ENCODE measurements around the gene RFT1. TPM values are rescaled to one million over a fixed set of nuclear protein-coding genes. Genes with fewer than 3 reads are reported as not detected.

The RFT1 gene
- total and polyA plus RNA-seq, 2 donors (not counting 3 experiments of a cell fraction or from before 2014, with no cell fraction given), result 29.8 to 39.9 TPM

GRCh38 chr3:53082736-53083135 is 47.5 kb downstream of the RFT1 start:
- CTCF ChIA-PET, result no interaction called here
- Histone ChIP-seq H4K20me1 (replicated peaks; ENCODE audit: control insufficient read depth, extremely low read depth, insufficient read depth, low read length) (no peaks in the 10 kb centered on the region), H3K27ac (ENCODE audit: insufficient read depth, low read depth, low read length) (no peak overlapping the region), H3K9me1 (replicated peaks; ENCODE audit: control insufficient read depth, extremely low read depth, insufficient read depth, low read length) (no peaks in the 10 kb centered on the region), H3K4me2 (ENCODE audit: insufficient read depth, low read length) (no peak overlapping the region), H3K9me3 (replicated peaks; ENCODE audit: control insufficient read depth, insufficient read depth, low read length) (no peaks in the 10 kb centered on the region), H3K4me1 (ENCODE audit: control insufficient read depth, extremely low read depth, insufficient read depth, low read length) (no peaks in the 10 kb centered on the region), H3K4me3 (replicated peaks in 1 of 3; ENCODE audit: insufficient read depth in 1 of 3, low read depth in 1 of 3, low read length in 3 of 3) (no peak overlapping the region), H3K27me3 (ENCODE audit: control insufficient read depth in 2 of 2, insufficient read depth in 2 of 2, low read length in 2 of 2) (no peaks in the 10 kb centered on the region), H3K9ac (replicated peaks; ENCODE audit: extremely low read depth, insufficient read depth, low read length) (no peak overlapping the region), H3K36me3 (ENCODE audit: control insufficient read depth in 2 of 2, extremely low read depth in 1 of 2, insufficient read depth in 2 of 2, low read length in 2 of 2) (no peaks in the 10 kb centered on the region), H3K79me2 (ENCODE audit: control insufficient read depth, insufficient read depth, low read length) (no peaks in the 10 kb centered on the region), H2AFZ (ENCODE audit: low read depth, low read length) (no peak overlapping the region)
- intact Hi-C loops (cut with micrococcal nuclease), result no loop called here
- DNase-seq (ENCODE audit: low read depth, low spot score) (no peak), FAIRE-seq (no peak)
- TF ChIP-seq, protein P1, sequence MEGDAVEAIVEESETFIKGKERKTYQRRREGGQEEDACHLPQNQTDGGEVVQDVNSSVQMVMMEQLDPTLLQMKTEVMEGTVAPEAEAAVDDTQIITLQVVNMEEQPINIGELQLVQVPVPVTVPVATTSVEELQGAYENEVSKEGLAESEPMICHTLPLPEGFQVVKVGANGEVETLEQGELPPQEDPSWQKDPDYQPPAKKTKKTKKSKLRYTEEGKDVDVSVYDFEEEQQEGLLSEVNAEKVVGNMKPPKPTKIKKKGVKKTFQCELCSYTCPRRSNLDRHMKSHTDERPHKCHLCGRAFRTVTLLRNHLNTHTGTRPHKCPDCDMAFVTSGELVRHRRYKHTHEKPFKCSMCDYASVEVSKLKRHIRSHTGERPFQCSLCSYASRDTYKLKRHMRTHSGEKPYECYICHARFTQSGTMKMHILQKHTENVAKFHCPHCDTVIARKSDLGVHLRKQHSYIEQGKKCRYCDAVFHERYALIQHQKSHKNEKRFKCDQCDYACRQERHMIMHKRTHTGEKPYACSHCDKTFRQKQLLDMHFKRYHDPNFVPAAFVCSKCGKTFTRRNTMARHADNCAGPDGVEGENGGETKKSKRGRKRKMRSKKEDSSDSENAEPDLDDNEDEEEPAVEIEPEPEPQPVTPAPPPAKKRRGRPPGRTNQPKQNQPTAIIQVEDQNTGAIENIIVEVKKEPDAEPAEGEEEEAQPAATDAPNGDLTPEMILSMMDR (IDR thresholded peaks at IDR 0.05; ENCODE audit: extremely low read depth in 1 of 2, insufficient read depth in 1 of 2, low read depth in 1 of 2, low read length in 2 of 2), result no peak
- TF ChIP-seq EZH2 (IDR thresholded peaks at IDR 0.05; ENCODE audit: borderline replicate concordance, low read depth, low read length, severe bottlenecking) (no peak), POLR2AphosphoS5 (IDR thresholded peaks at IDR 0.05; ENCODE audit: insufficient read depth, low read depth, low read length) (no peak), POLR2A (IDR thresholded peaks at IDR 0.05; ENCODE audit: low read depth, low read length) (no peak), MYC (IDR thresholded peaks at IDR 0.05; ENCODE audit: low read depth, low read length) (no peak), JUN (IDR thresholded peaks at IDR 0.05; ENCODE audit: borderline replicate concordance, insufficient read depth, insufficient read length, low read depth) (no peak), GATA2 (IDR thresholded peaks at IDR 0.05; ENCODE audit: insufficient read depth, insufficient read length, low read depth, low read length) (no peak), FOS (IDR thresholded peaks at IDR 0.05; ENCODE audit: borderline replicate concordance, insufficient read depth, low read length) (no peak)
- TF ChIP-seq, protein P2, sequence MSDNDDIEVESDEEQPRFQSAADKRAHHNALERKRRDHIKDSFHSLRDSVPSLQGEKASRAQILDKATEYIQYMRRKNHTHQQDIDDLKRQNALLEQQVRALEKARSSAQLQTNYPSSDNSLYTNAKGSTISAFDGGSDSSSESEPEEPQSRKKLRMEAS (IDR thresholded peaks at IDR 0.05; ENCODE audit: insufficient read depth, insufficient read length), result no peak
- dilution Hi-C loops (cut with MboI; ENCODE audit: extremely low pct_ligation_motif_present, low sequenced_read_pairs), result no loop called here
- POLR2A ChIA-PET, result no interaction called here
- BruUV-seq (replicated peaks), result no TSS peak
